Keratinocyte (primary cell): ENCODE data around the gene CXorf58.

Source experiments
- EZH2 ChIP-seq: IDR thresholded peaks from one replicate; pipeline ENCODE4 v1.6.1; 2012; ENCODE audit warnings: inconsistent platforms, mild to moderate bottlenecking, low read length, moderate library complexity
- TF ChIP-seq, protein P1 (sequence below), 3 experiments: IDR thresholded peaks in 1 of 3; conservative IDR thresholded peaks in 1 of 3; optimal IDR thresholded peaks in 1 of 3; 2 replicates in 2 of 3; 3 replicates in 1 of 3; pipeline versions ENCODE3 to v1.5.1; 2011; ENCODE audit warnings: low read length in 3 of 3, mild to moderate bottlenecking in 3 of 3, moderate library complexity in 2 of 3, control low read depth in 1 of 3, inconsistent platforms in 1 of 3; ENCODE audit not compliant: insufficient read depth in 2 of 3; ENCODE audit errors: extremely low read depth in 1 of 3

DNA sequence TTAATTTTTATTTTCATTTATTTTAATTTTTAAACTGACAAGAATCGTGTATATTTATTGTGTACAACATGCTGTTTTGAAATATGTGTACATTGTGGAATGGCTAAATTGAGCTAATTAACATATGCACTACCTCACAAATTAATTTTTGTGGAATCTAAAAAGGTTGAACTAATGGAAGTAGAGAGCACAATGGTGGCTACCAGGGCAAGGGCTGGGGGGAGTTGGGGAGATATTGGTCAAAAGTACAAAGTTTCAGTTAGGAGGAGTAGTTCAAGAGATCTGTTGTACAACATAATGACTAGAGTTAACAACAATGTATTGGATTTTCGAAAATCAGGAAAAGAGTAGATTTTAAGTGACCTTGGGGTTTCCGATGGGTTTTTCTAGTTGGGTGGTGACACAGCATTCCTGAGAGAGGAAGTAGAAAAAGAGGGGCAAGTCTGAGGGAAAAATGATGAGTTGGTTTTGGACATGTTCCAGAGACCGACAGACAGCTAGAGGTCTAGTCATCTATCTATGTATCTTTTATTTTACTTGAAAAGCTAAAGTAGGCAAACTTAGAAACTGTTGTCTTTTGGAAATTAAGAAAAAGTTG is 23.3 kb upstream of the CXorf58 start:
- no peak for TF ChIP-seq EZH2
- TF ChIP-seq, protein P1, sequence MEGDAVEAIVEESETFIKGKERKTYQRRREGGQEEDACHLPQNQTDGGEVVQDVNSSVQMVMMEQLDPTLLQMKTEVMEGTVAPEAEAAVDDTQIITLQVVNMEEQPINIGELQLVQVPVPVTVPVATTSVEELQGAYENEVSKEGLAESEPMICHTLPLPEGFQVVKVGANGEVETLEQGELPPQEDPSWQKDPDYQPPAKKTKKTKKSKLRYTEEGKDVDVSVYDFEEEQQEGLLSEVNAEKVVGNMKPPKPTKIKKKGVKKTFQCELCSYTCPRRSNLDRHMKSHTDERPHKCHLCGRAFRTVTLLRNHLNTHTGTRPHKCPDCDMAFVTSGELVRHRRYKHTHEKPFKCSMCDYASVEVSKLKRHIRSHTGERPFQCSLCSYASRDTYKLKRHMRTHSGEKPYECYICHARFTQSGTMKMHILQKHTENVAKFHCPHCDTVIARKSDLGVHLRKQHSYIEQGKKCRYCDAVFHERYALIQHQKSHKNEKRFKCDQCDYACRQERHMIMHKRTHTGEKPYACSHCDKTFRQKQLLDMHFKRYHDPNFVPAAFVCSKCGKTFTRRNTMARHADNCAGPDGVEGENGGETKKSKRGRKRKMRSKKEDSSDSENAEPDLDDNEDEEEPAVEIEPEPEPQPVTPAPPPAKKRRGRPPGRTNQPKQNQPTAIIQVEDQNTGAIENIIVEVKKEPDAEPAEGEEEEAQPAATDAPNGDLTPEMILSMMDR (optimal IDR thresholded peaks at IDR 0.05 in 1 of 3, IDR thresholded peaks at IDR 0.05 in 1 of 3, conservative IDR thresholded peaks at IDR 0.05 in 1 of 3; ENCODE audit: extremely low read depth in 1 of 3, insufficient read depth in 2 of 3, low read length in 3 of 3): no peak
